ENCODE results near the gene LIME1. TPM values are rescaled to one million over a fixed set of nuclear protein-coding genes. Genes with fewer than 3 reads are reported as not detected.

Gene LIME1
- total and polyA plus RNA-seq, 2 of the 4 experiments (the other 2 are of a cell fraction): 0.36 to 7.8 TPM

GRCh38 chr20:63755933-63756647 is 19.6 kb downstream of the LIME1 start:
- dilution Hi-C loops (cut with HindIII; ENCODE audit: low sequenced_read_pairs, unreplicated experiment): no loop called here
- in situ Hi-C loops (cut with MboI; ENCODE audit: low sequenced_read_pairs): no loop called here

More at GRCh38 chr20:63755933-63756647, 19.6 kb downstream of the LIME1 start:
- no TSS peak for BruUV-seq (replicated peaks)
- intact Hi-C loops (cut with micrococcal nuclease): no loop called here
- Histone ChIP-seq H3K4me1 (ENCODE audit: control insufficient read depth, insufficient read depth, low read length) (no peaks in the 10 kb centered on the region), H3K23ac (ENCODE audit: low read depth, low read length) (no peak overlapping the region), H4K5ac (ENCODE audit: low read depth, low read length) (no peak overlapping the region), H3K9me1 (ENCODE audit: insufficient read depth, low read length) (0 out of 2 replicates have a peak, but pooled peaks cover 4% of the 10 kb centered on the region), H2BK20ac (ENCODE audit: low read depth, low read length) (no peak overlapping the region), H4K91ac (ENCODE audit: insufficient read depth, low read depth, low read length) (no peak overlapping the region), H2AK5ac (ENCODE audit: low read depth, low read length) (no peak overlapping the region), H2AK9ac (replicated peaks; ENCODE audit: low read depth, low read length, poor library complexity) (no peak overlapping the region), H3K4me2 (ENCODE audit: low read depth, low read length) (no peak overlapping the region), H2BK15ac (ENCODE audit: low read depth, low read length) (no peak overlapping the region), H3K18ac (ENCODE audit: low read depth, low read length) (no peak overlapping the region), H2BK120ac (ENCODE audit: low read depth, low read length) (no peak overlapping the region), H2BK5ac (ENCODE audit: low read depth, low read length, poor library complexity, severe bottlenecking) (no peak overlapping the region), H3K4ac (ENCODE audit: low read depth, low read length) (no peak overlapping the region), H4K20me1 (ENCODE audit: insufficient read depth, low read length) (no peaks in the 10 kb centered on the region), H3K36me3 (ENCODE audit: control insufficient read depth, insufficient read depth, low read length) (peaks cover 5% of the 10 kb centered on the region; the same call in 1 of the 2 replicates), H3K27ac (ENCODE audit: insufficient read depth, low read length) (no peak overlapping the region), H2AFZ (replicated peaks; ENCODE audit: low read length, poor library complexity) (no peak overlapping the region), H3K79me1 (ENCODE audit: low read depth in 1 of 2, low read length in 2 of 2) (peaks cover 0 to 7% of the 10 kb centered on the region in 2 experiments; a peak in 1 of 4 replicates), H3K27me3 (ENCODE audit: control insufficient read depth, insufficient read depth, low read length) (no peaks in the 10 kb centered on the region), H3K56ac (ENCODE audit: extremely low read depth, insufficient read depth, low read length) (no peak overlapping the region), H3K9ac (ENCODE audit: low read depth, low read length) (no peak overlapping the region), H3K14ac (replicated peaks; ENCODE audit: low read depth, low read length) (no peak overlapping the region), H3K9me3 (ENCODE audit: control insufficient read depth, insufficient read depth, low read length) (no peaks in the 10 kb centered on the region), H3K4me3 (ENCODE audit: insufficient read depth, low read depth, low read length) (no peak overlapping the region), H4K8ac (ENCODE audit: low read depth in 2 of 2, low read length in 2 of 2) (no peak overlapping the region)
- 98% methylated on average over 9 of the region's 18 CpGs; no CpG with 5 or more reads in 1 of the 2 experiments for WGBS, 2 experiments (ENCODE audit: extremely low coverage in 2 of 2, insufficient read length in 1 of 2)
- ChIA-PET POLR2A (ENCODE audit: unreplicated experiment) (no interaction called here), CTCF (no interaction called here)
- DNase-seq (no peak), ATAC-seq (ENCODE audit: low read depth) (no peak)
- TF ChIP-seq RFX5 (IDR thresholded peaks at IDR 0.05; ENCODE audit: low read depth, low read length) (no peak), NFE2L2 (IDR thresholded peaks at IDR 0.05; ENCODE audit: low read depth, low read length) (no peak), MAZ (IDR thresholded peaks at IDR 0.05; ENCODE audit: borderline replicate concordance, low read depth, low read length) (no peak), RCOR1 (IDR thresholded peaks at IDR 0.05; ENCODE audit: insufficient replicate concordance, low read length) (no peak), MXI1 (IDR thresholded peaks at IDR 0.05; ENCODE audit: borderline replicate concordance, low read depth, low read length) (no peak), POLR2A (IDR thresholded peaks at IDR 0.05; ENCODE audit: low read depth, low read length) (no peak), RAD21 (IDR thresholded peaks at IDR 0.05; ENCODE audit: low read length) (no peak), USF2 (IDR thresholded peaks at IDR 0.05; ENCODE audit: low read depth, low read length) (no peak), SMC3 (IDR thresholded peaks at IDR 0.05; ENCODE audit: low read depth, low read length) (no peak), FOS (IDR thresholded peaks at IDR 0.05; ENCODE audit: low read depth, low read length) (no peak), CTCF (conservative IDR thresholded peaks at IDR 0.05; ENCODE audit: low read depth, low read length) (no peak), BHLHE40 (IDR thresholded peaks at IDR 0.05; ENCODE audit: low read depth, low read length) (no peak), CEBPB (IDR thresholded peaks at IDR 0.05; ENCODE audit: low read depth, low read length) (no peak), CHD1 (IDR thresholded peaks at IDR 0.05; ENCODE audit: low read depth, low read length) (no peak), MAFK (IDR thresholded peaks at IDR 0.05; ENCODE audit: low read depth, low read length) (no peak), ELK1 (IDR thresholded peaks at IDR 0.05; ENCODE audit: borderline replicate concordance, low read depth, low read length) (no peak)

Data from IMR-90 (cell line).